Panc1 (cell line): ENCODE results near the gene TIAM2. TPM values are rescaled to one million over a fixed set of nuclear protein-coding genes. Genes with fewer than 3 reads are reported as not detected.

ENCODE experiments used
- ATAC-seq: fragments of 200-7000 bp; cut with Tn5 transposase; 2 replicates; pipeline ENCODE4 v1.9.1; 2020; ENCODE audit warnings: mild to moderate bottlenecking, moderate library complexity
- BruUV-seq: library from RNA; stranded (reverse); fragments of 400-500 nt; replicated peaks from 2 replicates; lab custom pipeline; 2021; lab: Mats Ljungman, UMichigan
- CTCF ChIA-PET: fragments of 300-600 bp; sonication (Branson Sonifier 250); formaldehyde crosslinking; loops from one replicate; lab custom pipeline; 2022; ENCODE audit warnings: antibody characterized with exemption; lab: Charles Lee
- POLR2A ChIA-PET: fragments of 300-600 bp; sonication (Branson Sonifier 250); formaldehyde crosslinking; loops from one replicate; lab custom pipeline; 2022; ENCODE audit warnings: antibody characterized with exemption; lab: Charles Lee
- DNase-seq: peaks from one replicate; pipeline ENCODE4 v3.0.0-alpha.2; 2010; ENCODE audit warnings: low read depth, low spot score
- H3K27ac ChIP-seq: 2 replicates; pipeline ENCODE4 v1.5.1; 2011; ENCODE audit warnings: mild to moderate bottlenecking, low read length, inconsistent platforms
- H3K27me3 ChIP-seq: fragments of 200-500 bp; sonication (Bioruptor generic); 2 replicates; pipeline ENCODE4 v1.6.0; 2014; ENCODE audit warnings: low read length, inconsistent platforms; ENCODE audit not compliant: control insufficient read depth, insufficient read depth
- H3K36me3 ChIP-seq: fragments of 200-500 bp; sonication (Bioruptor generic); 2 replicates; pipeline ENCODE4 v1.5.1; 2014; ENCODE audit warnings: inconsistent platforms, mild to moderate bottlenecking, low read length, moderate library complexity; ENCODE audit not compliant: control insufficient read depth, insufficient read depth
- H3K4me1 ChIP-seq: 2 replicates; pipeline ENCODE4 v1.5.1; 2011; ENCODE audit warnings: inconsistent platforms, mild to moderate bottlenecking, low read length, moderate library complexity; ENCODE audit not compliant: control insufficient read depth, insufficient read depth
- H3K4me3 ChIP-seq, 2 experiments: 2 replicates each; pipeline ENCODE4 v1.5.1; 2011 to 2012; ENCODE audit warnings: low read depth in 2 of 2, low read length in 2 of 2, mild to moderate bottlenecking in 2 of 2, inconsistent platforms in 1 of 2, moderate library complexity in 1 of 2
- H3K9me3 ChIP-seq: fragments of 200-500 bp; sonication (Bioruptor generic); 2 replicates; pipeline ENCODE4 v1.5.1; 2014; ENCODE audit warnings: low read depth, mild to moderate bottlenecking, inconsistent platforms, low read length, moderate library complexity; ENCODE audit not compliant: control insufficient read depth, insufficient read depth
- CTCF ChIP-seq: fragments of 450-650 bp; IDR thresholded peaks from 2 replicates; pipeline ENCODE4 v1.5.1; 2017; ENCODE audit warnings: mild to moderate bottlenecking
- POLR2AphosphoS5 ChIP-seq: IDR thresholded peaks from 2 replicates; pipeline ENCODE4 v1.6.1; 2012; ENCODE audit warnings: mild to moderate bottlenecking, low read depth, low read length, moderate library complexity
- REST ChIP-seq, 2 experiments: IDR thresholded peaks; 2 replicates each; pipeline ENCODE4 v1.6.1; 2011 to 2012; ENCODE audit warnings: low read depth in 2 of 2, control low read depth in 1 of 2, low read length in 1 of 2, mild to moderate bottlenecking in 1 of 2, moderate library complexity in 1 of 2; ENCODE audit not compliant: insufficient read depth in 1 of 2
- SIN3A ChIP-seq: IDR thresholded peaks from 2 replicates; pipeline ENCODE4 v1.6.1; 2012; ENCODE audit warnings: low read depth, mild to moderate bottlenecking, low read length, moderate library complexity, borderline replicate concordance; ENCODE audit not compliant: insufficient read depth
- TCF7L2 ChIP-seq: IDR thresholded peaks from 2 replicates; pipeline ENCODE4 v1.6.1; 2011; ENCODE audit warnings: mild to moderate bottlenecking, low read depth, low read length, inconsistent platforms
- in situ Hi-C: cut with HindIII; loops from 2 replicates; pipeline ENCODE4 v1.10.0; 2016; ENCODE audit warnings: low sequenced_read_pairs, low pct_unique_long_range_greater_than_20kb
- intact Hi-C: fragments of 100-400 bp; cut with micrococcal nuclease; formaldehyde crosslinking; loops from one replicate; pipeline ENCODE4 v1.10.0; 2022; ENCODE audit not compliant: unreplicated experiment
- total RNA-seq: library from RNA; stranded (reverse); gene quantifications from one replicate; pipeline ENCODE4 v1.2.1, GENCODE V29; 2021; ENCODE audit not compliant: unreplicated experiment

TIAM2 gene
- total RNA-seq, 1 experiment from 2014 or later, result 14.9 TPM

GRCh38 chr6:155150967-155151671 is 156.0 kb downstream of the TIAM2 start:
- intact Hi-C loops, result no loop called here
- DNase-seq (no peak), ATAC-seq (no peak)
- H3K27ac ChIP-seq, result no peak overlapping the region
- H3K9me3 ChIP-seq, result no peaks in the 10 kb centered on the region
- no peaks in the 10 kb centered on the region for H3K4me1 ChIP-seq
- in situ Hi-C loops, result no loop called here
- H3K36me3 ChIP-seq, result no peaks in the 10 kb centered on the region
- POLR2A ChIA-PET, result interaction anchor here (0.6 kb wide), 1 partner anchor 739 kb away, joined by 7 read pairs; no protein-coding TSS in a partner anchor
- BruUV-seq, result no TSS peak
- no peak for TF ChIP-seq CTCF
- TF ChIP-seq POLR2AphosphoS5, result no peak
- TF ChIP-seq REST (IDR thresholded peaks at IDR 0.05; ENCODE audit: insufficient read depth in 1 of 2, low read depth in 2 of 2, low read length in 1 of 2), result no peak
- no peak for TF ChIP-seq TCF7L2
- TF ChIP-seq SIN3A, result no peak
- no peaks in the 10 kb centered on the region for H3K27me3 ChIP-seq
- H3K4me3 ChIP-seq, result no peak overlapping the region
- CTCF ChIA-PET, result no interaction called here

GRCh38 chr6:155152211-155153076 is 157.3 kb downstream of the TIAM2 start:
- H3K36me3 ChIP-seq, result no peaks in the 10 kb centered on the region
- no peaks in the 10 kb centered on the region for H3K27me3 ChIP-seq
- CTCF ChIA-PET, result no interaction called here
- BruUV-seq, result no TSS peak
- intact Hi-C loops (no loop called here), in situ Hi-C loops (no loop called here)
- no peak for ATAC-seq
- no peaks in the 10 kb centered on the region for H3K4me1 ChIP-seq
- H3K27ac ChIP-seq, result no peak overlapping the region
- no peaks in the 10 kb centered on the region for H3K9me3 ChIP-seq
- TF ChIP-seq TCF7L2 (no peak), CTCF (no peak), REST (IDR thresholded peaks at IDR 0.05; ENCODE audit: insufficient read depth in 1 of 2, low read depth in 2 of 2, low read length in 1 of 2) (no peak), SIN3A (no peak), POLR2AphosphoS5 (no peak)
- no peak for DNase-seq
- POLR2A ChIA-PET, result no interaction called here
- no peak overlapping the region for H3K4me3 ChIP-seq
